GM12801 (cell line): ENCODE data around the gene GOLT1A.

Experiments
- CTCF ChIP-seq: IDR thresholded peaks from one replicate; pipeline ENCODE4 v1.5.1; 2011; ENCODE audit warnings: control low read depth; ENCODE audit not compliant: insufficient read length; ENCODE audit errors: extremely low read depth

Gene GOLT1A

GRCh38 chr1:204212715-204213114 lies 1.1 kb downstream of the GOLT1A start:
- TF ChIP-seq CTCF, result no peak

GRCh38 chr1:204211046-204211445 lies 2.7 kb downstream of the GOLT1A start:
- no peak for TF ChIP-seq CTCF

GRCh38 chr1:204207136-204207616 lies 6.6 kb downstream of the GOLT1A start:
- no peak for TF ChIP-seq CTCF

GRCh38 chr1:204206121-204206520 lies 7.7 kb downstream of the GOLT1A start:
- no peak for TF ChIP-seq CTCF

- no peak for TF ChIP-seq CTCF
Observed at GRCh38 chr1:204205486-204205885, 8.3 kb downstream of the GOLT1A start.

- no peak for TF ChIP-seq CTCF
Observed at GRCh38 chr1:204204944-204205343, 8.8 kb downstream of the GOLT1A start.

- TF ChIP-seq CTCF, result no peak
Observed at GRCh38 chr1:204203206-204203767, 10.5 kb downstream of the GOLT1A start.
